ENCODE data around the gene GFOD1.

The GFOD1 gene

GRCh38 chr6:13441778-13442177, 45.6 kb downstream of the GFOD1 start:
- FAIRE-seq (no peak), DNase-seq (ENCODE audit: insufficient read length, low spot score) (no peak)
- TF ChIP-seq, protein P1, sequence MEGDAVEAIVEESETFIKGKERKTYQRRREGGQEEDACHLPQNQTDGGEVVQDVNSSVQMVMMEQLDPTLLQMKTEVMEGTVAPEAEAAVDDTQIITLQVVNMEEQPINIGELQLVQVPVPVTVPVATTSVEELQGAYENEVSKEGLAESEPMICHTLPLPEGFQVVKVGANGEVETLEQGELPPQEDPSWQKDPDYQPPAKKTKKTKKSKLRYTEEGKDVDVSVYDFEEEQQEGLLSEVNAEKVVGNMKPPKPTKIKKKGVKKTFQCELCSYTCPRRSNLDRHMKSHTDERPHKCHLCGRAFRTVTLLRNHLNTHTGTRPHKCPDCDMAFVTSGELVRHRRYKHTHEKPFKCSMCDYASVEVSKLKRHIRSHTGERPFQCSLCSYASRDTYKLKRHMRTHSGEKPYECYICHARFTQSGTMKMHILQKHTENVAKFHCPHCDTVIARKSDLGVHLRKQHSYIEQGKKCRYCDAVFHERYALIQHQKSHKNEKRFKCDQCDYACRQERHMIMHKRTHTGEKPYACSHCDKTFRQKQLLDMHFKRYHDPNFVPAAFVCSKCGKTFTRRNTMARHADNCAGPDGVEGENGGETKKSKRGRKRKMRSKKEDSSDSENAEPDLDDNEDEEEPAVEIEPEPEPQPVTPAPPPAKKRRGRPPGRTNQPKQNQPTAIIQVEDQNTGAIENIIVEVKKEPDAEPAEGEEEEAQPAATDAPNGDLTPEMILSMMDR (IDR thresholded peaks at IDR 0.05; ENCODE audit: insufficient read depth, missing control alignments): no peak

GRCh38 chr6:13439644-13440043, 47.8 kb downstream of the GFOD1 start:
- TF ChIP-seq, protein P1 (IDR thresholded peaks at IDR 0.05; ENCODE audit: insufficient read depth, missing control alignments): no peak
- FAIRE-seq: no peak
- no peak for DNase-seq (ENCODE audit: insufficient read length, low spot score)

- DNase-seq (ENCODE audit: insufficient read length, low spot score) (no peak), FAIRE-seq (no peak)
These were observed 49.3 kb downstream of the GFOD1 start for GRCh38 chr6:13438126-13438525.

GRCh38 chr6:13437218-13437996, 50.0 kb downstream of the GFOD1 start:
- FAIRE-seq: no peak
- TF ChIP-seq, protein P1 (IDR thresholded peaks at IDR 0.05; ENCODE audit: insufficient read depth, missing control alignments): no peak
- DNase-seq (ENCODE audit: insufficient read length, low spot score): no peak

More at GRCh38 chr6:13438126-13438525, 49.3 kb downstream of the GFOD1 start:
- TF ChIP-seq, protein P1 (IDR thresholded peaks at IDR 0.05; ENCODE audit: insufficient read depth, missing control alignments): no peak

- FAIRE-seq (no peak), DNase-seq (ENCODE audit: insufficient read length, low spot score) (no peak)
These were observed 50.8 kb downstream of the GFOD1 start for GRCh38 chr6:13436399-13437217.

DNA sequence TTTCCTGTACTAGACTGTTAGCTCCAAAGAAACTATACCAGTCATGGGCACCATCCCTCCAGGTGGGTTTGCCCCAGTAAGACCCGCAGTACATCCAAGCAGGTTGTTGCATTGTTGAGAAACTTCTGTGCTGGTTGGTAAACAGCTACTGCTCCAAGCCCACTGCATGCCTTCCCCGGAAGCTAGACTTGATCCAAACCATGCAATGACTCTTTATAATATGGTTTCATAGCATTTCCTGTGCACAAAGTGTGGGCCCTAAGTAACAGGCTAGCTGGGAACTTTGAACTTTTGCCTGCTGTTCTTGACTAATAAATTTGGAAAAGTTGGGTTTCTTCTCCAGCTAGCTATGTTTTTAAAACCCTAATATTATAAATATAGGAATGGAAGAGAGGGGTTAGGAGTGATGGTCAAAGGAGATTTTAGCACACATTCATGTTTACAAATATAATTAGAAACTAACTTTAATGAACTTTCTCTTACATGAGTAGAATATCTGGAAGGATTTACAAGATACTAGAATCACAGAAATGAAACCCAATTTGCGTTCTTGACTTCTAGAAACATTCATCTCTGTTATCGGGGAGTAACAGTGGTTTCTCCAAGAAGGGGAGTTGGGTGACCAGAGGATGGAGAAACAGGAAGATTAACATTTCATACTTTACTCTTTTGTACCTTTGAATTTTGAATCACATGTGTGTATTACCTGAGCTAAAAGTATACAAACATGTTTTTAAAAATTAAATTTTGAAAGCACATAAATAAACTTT, 51.7 kb downstream of the GFOD1 start:
- DNase-seq (ENCODE audit: insufficient read length, low spot score) (no peak), FAIRE-seq (no peak)
- TF ChIP-seq, protein P1 (IDR thresholded peaks at IDR 0.05; ENCODE audit: insufficient read depth, missing control alignments): no peak

More at GRCh38 chr6:13436399-13437217, 50.8 kb downstream of the GFOD1 start:
- TF ChIP-seq, protein P1 (IDR thresholded peaks at IDR 0.05; ENCODE audit: insufficient read depth, missing control alignments): no peak

All from D721Med (cell line).